GM21737 (cell line): ENCODE results near the gene ANKRD22.
A peak's percentile ranks its signal among the peaks of the same experiment; 100 is the strongest.
"Not testable (repeated sequence)": the region's sequence is repeated elsewhere in the genome, so short reads cannot be mapped to it uniquely, and the experiment has no call there.

Source experiments
- ATAC-seq: cut with Tn5 transposase; IDR thresholded peaks from one replicate; pipeline ENCODE4 v1.9.1; 2021; ENCODE audit warnings: mild to moderate bottlenecking, moderate library complexity; ENCODE audit not compliant: unreplicated experiment

Gene ANKRD22

GRCh38 chr10:88838766-88839350 lies 12.8 kb downstream of the ANKRD22 start:
- ATAC-seq, result no peak

- not testable (repeated sequence) for ATAC-seq
Measured at GRCh38 chr10:88837632-88838031, 14.0 kb downstream of the ANKRD22 start.

DNA sequence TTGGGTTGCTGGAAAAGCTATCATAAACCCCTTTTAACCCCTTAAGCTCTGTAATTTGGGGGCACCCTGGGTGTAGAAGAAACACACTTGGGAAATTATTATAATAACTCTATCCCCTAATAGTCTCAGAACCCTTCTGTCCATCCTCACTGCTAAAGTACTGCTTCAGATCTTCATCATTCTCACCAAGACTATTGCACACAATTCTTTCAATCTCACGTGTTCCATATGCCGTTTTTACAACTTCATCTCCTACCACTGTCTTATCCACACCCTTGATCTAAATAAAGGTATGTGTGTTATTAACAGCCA lies 15.8 kb downstream of the ANKRD22 start:
- ATAC-seq, result peak; percentile 12

- peak; percentile 55 for ATAC-seq
Measured at GRCh38 chr10:88835096-88835909, 16.3 kb downstream of the ANKRD22 start.

DNA sequence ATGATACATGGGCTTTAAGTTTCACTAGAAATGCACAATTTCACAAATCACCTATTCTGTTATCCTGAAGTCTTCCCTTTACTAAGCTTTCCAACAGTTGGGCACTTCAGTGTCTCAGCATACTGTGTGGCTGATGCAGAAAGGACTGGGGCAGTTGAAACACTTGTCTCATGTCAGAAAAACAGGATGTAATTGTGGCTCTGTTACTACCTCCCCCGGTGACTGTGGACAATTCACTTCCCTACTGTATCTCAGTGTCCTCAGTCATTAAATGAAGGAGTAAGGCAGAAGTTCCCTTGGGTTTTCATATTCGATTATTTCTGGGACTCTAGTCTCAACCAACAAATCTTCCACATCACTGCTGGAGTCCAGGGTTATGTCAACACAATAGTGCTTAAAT lies 17.9 kb downstream of the ANKRD22 start:
- ATAC-seq, result no peak

DNA sequence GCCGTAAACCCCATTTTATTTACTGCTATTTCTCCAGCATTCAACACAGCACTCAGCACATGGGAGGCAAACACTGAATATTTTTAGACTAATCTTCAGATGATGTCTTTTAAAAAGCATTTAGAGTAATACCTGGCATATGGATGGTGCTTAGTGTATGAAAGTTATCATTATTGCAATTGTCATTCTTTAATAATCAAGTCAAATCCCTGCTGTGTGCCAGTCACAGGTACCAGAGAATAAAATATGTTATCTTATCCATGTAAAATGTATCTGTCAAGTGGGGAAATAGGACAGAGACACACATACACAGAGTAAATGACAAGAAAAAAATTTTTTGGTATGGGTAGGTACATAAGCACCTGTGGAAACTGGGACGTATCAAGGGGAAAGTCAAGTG lies 18.5 kb downstream of the ANKRD22 start:
- no peak for ATAC-seq

GRCh38 chr10:88832376-88832775 lies 19.3 kb downstream of the ANKRD22 start:
- ATAC-seq, result no peak

DNA sequence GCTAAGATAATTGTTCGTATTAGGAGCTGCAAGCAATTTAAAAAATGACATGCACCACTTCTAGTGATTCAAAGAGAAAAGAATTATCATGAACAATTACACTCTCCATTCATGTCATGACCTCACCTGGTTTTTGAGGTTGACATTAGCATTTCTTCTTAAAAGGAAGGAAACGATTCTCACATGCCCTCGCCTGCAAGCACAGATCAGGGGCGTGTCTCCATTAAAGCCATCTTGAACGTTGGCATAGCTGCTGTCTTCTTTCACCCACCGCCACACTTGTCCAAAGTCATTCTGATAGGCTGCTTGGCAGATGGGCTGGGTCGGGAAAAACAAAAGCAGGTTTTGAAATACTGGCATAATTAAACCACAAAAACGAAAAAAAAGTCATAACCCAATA lies 19.9 kb downstream of the ANKRD22 start:
- no peak for ATAC-seq

DNA sequence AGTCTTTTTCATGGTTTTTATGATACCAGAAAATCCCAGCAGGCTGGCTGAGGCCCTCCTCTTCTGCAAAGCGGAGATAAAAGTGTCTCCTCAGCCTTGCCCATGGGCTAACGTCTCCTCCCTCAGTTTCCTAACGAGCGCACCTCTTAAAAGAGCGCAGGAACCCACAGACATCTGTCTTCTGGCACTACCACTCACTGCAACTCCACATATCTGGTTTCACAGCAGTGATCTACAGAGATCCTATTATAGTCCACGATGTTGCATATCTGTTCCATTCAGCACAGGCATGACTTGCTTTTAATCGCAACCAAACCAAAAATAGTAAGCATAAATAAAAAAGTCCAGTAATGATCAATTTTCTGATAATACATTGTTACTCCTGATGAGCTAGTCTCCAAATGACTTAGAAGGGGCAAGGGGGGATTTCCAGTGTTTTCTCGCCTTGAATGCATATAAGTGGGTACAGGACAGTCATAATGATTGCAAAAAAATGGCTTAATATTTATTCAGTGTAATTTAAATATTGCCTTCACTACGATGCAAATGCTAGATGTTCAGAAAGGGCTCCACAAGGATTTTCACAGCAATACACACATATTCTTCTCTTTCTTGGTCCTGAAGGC lies 20.9 kb downstream of the ANKRD22 start:
- no peak for ATAC-seq

- no peak for ATAC-seq
Measured at GRCh38 chr10:88828310-88828709, 23.3 kb downstream of the ANKRD22 start.

- ATAC-seq, result no peak
Measured at GRCh38 chr10:88827671-88828070, 24.0 kb downstream of the ANKRD22 start.

GRCh38 chr10:88826388-88826787 lies 25.3 kb downstream of the ANKRD22 start:
- ATAC-seq, result no peak

- no peak for ATAC-seq
Measured at GRCh38 chr10:88820748-88821401, 30.8 kb downstream of the ANKRD22 start.

- no peak for ATAC-seq
Measured at GRCh38 chr10:88819290-88819689, 32.4 kb downstream of the ANKRD22 start.

- no peak for ATAC-seq
Measured at GRCh38 chr10:88813200-88813599, 38.4 kb downstream of the ANKRD22 start.

DNA sequence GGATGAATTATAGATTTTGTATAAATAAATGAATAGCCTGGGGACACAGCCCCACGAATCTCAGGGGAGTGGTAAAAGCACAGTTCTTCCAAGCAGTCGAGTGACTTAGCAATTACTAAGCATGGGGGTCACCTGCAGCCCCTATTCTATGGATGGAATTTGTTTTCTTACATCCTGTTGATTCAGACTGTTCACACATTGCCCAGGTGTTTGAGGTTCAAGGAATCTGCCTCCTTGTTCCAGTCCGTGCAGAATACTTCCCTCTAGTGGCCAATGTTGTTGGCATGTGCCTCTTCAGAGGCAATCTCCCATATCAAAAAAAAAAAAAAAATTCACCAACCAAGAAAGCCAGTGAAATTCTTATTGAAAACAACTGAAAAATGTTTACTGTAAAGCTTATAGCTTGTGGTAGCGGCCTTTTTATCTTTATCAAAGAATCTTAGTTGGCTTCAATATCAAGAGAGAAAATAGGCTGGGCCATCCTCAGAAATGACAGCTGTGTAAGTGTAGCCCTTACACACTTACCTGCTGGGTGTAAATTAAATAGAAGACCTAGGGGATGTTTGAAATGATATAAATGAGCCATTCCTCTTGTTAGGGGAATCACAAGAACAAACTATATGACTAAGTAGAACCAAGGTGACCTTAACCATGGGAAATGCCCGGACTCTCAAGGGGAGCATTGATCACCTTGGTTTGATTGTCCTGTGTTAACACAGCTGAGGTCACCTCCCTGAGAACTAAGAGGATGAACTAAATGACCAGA lies 41.3 kb downstream of the ANKRD22 start:
- ATAC-seq, result no peak

- ATAC-seq, result no peak
Measured at GRCh38 chr10:88809621-88810020, 42.0 kb downstream of the ANKRD22 start.

- no peak for ATAC-seq
Measured at GRCh38 chr10:88805924-88806323, 45.7 kb downstream of the ANKRD22 start.

DNA sequence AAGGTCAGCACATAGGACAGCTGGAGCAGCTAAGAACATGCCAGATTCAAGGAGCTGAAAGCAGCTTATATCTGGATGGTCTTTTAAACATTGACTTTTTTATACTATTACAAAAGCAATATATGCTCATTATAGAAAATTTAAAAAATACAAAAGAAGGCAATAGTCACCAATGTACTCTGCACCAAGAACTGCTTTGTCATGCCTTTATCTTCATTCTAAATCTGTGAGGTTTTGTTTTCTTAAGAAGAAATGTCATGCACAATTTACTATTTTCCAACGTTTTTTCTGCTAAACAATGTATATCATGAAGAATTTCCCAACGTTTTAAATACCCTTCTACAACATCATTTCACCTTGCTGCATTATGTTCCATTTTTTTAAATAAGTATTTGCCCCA lies 46.3 kb downstream of the ANKRD22 start:
- no peak for ATAC-seq

DNA sequence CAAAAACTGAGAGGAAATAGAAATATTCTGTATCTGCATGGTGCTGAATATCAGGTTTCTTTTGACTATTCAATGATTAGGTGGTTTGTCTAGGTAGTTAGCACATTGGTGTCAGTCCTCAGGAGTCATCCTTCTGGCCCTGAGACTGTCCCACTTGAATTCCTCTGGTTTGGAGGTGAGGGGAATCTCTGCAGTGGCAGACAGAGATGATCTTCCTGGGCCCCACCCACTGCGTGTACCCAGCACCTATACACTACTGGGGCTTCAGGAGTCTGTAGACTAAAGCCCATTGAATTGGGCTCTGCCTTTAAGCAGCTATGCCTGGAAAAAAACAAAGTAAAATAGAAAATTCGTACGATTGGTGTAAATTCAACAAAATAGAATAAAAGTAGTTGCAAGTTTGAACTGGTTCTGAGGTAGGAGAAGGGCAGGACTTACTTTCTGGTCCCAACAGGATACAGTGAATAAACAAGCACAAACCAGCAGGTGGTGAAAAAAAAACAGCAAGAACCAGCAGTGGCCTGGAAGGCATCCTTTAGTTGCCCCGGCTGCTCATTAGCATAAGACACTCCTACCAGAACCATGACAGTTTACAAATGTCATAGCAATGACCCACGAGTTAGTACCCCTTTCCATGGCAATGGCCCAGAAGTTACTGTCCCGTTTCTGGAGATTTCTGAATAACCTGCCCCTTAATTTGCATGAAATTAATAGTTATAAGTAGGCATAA lies 47.4 kb downstream of the ANKRD22 start:
- no peak for ATAC-seq
